ENCODE measurements around the gene MTMR3.

MTMR3 gene

DNA sequence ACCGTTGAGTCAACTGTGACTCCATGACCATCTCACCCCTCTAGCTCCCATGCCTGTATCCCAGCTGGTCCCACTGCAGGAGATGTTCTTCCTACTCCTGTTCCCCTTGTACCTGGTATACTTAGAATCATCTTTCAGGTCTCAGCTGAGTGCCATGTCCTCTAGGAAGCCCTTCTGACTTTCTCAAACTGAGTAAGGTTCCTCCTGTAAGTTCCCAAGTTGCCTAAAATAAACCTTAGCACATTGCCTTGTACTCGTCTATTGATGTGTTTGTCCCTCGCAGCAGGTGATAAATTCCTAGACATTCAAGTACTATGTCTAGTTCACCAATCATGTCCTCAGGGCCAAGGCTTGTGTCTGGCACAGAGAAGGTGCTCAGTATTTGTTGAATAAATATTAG is 26.5 kb upstream of the MTMR3 start:
- no peak for TF ChIP-seq TAF1 (IDR thresholded peaks at IDR 0.05; ENCODE audit: borderline replicate concordance, insufficient read depth, low read length)

DNA sequence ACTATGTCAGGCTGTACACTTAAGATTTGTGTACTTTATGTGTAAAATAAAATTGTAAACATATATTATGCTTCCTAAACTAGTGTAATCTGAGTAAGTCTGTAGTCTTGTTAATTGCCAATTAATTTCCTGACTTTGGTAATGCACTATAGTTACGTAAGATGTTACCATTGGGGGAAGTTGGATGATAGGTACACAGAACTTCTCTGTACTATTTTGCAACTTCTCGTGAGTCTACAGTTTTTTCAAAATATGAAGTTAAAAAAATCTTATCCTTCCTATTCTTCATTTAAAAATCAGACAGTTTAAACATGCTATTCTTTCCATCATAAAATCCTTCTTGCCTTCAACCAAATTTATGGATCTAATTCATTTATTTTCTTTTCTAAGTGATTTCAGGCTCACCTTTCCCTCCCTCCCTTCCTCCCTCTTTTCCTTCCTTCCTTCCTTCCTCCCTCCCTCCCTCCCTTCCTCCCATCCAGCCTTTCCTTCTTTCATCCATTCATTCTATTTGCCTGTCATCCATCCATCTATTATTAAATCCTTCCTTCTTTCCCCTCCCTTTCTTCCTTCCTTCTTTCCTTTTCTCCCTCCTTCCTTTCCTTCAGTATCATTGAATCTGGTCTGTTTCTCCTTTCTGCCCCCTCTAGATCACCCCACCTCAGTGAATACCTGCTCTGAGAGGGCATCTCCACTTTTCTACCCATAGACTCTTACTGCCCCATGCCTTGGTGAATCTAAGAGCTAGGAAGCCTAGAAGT is 22.8 kb upstream of the MTMR3 start:
- TF ChIP-seq FOXP2 (optimal IDR thresholded peaks at IDR 0.05; ENCODE audit: borderline replicate concordance, extremely low read depth, extremely low read length, insufficient read depth): no peak
- TF ChIP-seq TAF1 (IDR thresholded peaks at IDR 0.05; ENCODE audit: borderline replicate concordance, insufficient read depth, low read length): no peak
- TF ChIP-seq, protein P1, sequence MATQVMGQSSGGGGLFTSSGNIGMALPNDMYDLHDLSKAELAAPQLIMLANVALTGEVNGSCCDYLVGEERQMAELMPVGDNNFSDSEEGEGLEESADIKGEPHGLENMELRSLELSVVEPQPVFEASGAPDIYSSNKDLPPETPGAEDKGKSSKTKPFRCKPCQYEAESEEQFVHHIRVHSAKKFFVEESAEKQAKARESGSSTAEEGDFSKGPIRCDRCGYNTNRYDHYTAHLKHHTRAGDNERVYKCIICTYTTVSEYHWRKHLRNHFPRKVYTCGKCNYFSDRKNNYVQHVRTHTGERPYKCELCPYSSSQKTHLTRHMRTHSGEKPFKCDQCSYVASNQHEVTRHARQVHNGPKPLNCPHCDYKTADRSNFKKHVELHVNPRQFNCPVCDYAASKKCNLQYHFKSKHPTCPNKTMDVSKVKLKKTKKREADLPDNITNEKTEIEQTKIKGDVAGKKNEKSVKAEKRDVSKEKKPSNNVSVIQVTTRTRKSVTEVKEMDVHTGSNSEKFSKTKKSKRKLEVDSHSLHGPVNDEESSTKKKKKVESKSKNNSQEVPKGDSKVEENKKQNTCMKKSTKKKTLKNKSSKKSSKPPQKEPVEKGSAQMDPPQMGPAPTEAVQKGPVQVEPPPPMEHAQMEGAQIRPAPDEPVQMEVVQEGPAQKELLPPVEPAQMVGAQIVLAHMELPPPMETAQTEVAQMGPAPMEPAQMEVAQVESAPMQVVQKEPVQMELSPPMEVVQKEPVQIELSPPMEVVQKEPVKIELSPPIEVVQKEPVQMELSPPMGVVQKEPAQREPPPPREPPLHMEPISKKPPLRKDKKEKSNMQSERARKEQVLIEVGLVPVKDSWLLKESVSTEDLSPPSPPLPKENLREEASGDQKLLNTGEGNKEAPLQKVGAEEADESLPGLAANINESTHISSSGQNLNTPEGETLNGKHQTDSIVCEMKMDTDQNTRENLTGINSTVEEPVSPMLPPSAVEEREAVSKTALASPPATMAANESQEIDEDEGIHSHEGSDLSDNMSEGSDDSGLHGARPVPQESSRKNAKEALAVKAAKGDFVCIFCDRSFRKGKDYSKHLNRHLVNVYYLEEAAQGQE (IDR thresholded peaks at IDR 0.05; ENCODE audit: insufficient read depth in 1 of 2, low read depth in 2 of 2, low read length in 2 of 2): no peak
- TF ChIP-seq POLR2AphosphoS5 (IDR thresholded peaks at IDR 0.05; ENCODE audit: low read depth, low read length): no peak
- no peak for TF ChIP-seq SIN3A (IDR thresholded peaks at IDR 0.05; ENCODE audit: borderline replicate concordance, insufficient read depth, low read length)

DNA sequence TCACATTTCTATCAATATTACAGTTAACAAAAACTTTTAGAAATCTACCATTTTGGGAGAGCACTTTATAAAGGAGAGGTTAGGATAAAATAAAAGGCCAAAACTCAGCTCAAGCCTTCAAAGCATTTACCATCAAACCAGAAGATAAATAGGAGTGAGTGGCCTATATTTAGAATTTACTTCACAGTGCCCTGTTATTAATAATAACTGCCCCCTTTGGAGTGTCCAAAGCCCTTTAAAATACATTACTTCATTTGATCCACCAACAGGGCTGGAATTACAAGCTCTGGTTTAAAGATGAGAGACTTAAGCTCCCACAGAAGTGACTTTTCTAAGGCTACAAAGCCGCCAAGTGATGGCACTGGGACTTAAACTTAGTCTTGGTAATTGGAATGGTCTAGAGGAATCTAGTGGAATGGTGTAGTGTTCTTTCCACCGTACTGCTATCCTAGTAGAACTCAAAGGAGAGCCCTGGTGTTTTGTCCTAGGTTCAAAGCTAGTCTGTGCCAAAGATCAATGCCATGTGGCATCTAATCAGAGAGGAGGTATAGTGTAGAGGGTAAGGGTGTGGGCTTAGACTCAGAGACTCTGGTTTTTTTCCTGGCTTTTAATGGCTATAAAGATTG is 21.2 kb upstream of the MTMR3 start:
- TF ChIP-seq TAF1 (IDR thresholded peaks at IDR 0.05; ENCODE audit: borderline replicate concordance, insufficient read depth, low read length) (no peak), POLR2AphosphoS5 (IDR thresholded peaks at IDR 0.05; ENCODE audit: low read depth, low read length) (no peak), FOXP2 (optimal IDR thresholded peaks at IDR 0.05; ENCODE audit: borderline replicate concordance, extremely low read depth, extremely low read length, insufficient read depth) (no peak), SIN3A (IDR thresholded peaks at IDR 0.05; ENCODE audit: borderline replicate concordance, insufficient read depth, low read length) (no peak)
- TF ChIP-seq, protein P1 (IDR thresholded peaks at IDR 0.05; ENCODE audit: insufficient read depth in 1 of 2, low read depth in 2 of 2, low read length in 2 of 2): no peak

DNA sequence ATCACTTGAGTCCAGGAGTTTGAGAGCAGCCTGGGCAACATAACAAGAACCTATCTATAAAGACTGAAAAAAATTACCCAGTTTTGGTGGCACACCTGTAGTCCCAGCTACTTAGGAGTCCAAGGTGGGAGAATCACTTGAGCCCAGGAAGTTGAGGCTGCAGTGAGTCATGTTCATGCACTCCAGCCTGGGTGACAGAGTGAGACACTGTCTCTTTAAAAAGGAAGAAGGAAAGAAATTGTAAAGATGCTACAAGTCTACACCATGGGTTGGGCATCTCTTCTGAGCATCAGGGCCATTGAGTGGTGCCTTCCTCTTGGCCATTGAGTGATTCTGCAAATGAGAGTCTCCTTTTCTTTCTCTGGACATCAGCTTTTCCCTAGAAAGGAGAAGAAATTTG is 15.7 kb upstream of the MTMR3 start:
- TF ChIP-seq TAF1 (IDR thresholded peaks at IDR 0.05; ENCODE audit: borderline replicate concordance, insufficient read depth, low read length) (no peak), POLR2AphosphoS5 (IDR thresholded peaks at IDR 0.05; ENCODE audit: low read depth, low read length) (no peak), FOXP2 (optimal IDR thresholded peaks at IDR 0.05; ENCODE audit: borderline replicate concordance, extremely low read depth, extremely low read length, insufficient read depth) (no peak)

DNA sequence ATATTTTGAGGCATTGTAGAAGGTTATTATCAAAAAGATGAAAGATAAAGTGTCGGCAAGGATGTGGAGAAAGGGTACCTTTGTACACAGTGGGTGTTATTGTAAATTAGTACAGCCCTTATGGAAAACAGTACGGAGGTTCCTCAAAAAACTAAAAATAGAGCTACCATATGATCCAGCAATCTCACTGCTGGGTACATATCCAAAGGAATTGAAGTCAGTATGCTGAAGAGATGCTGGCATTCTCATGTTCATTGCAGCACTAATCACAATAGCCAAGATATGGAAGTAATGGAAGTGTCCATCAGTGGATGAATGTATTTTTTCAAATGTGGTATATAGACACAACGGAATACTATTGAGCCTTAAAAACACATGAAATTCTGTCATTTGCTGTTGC is 15.1 kb upstream of the MTMR3 start:
- no peak for TF ChIP-seq POLR2AphosphoS5 (IDR thresholded peaks at IDR 0.05; ENCODE audit: low read depth, low read length)
- TF ChIP-seq, protein P1 (IDR thresholded peaks at IDR 0.05; ENCODE audit: insufficient read depth in 1 of 2, low read depth in 2 of 2, low read length in 2 of 2): no peak
- TF ChIP-seq TAF1 (IDR thresholded peaks at IDR 0.05; ENCODE audit: borderline replicate concordance, insufficient read depth, low read length): no peak
- no peak for TF ChIP-seq FOXP2 (optimal IDR thresholded peaks at IDR 0.05; ENCODE audit: borderline replicate concordance, extremely low read depth, extremely low read length, insufficient read depth)
- TF ChIP-seq SIN3A (IDR thresholded peaks at IDR 0.05; ENCODE audit: borderline replicate concordance, insufficient read depth, low read length): no peak

DNA sequence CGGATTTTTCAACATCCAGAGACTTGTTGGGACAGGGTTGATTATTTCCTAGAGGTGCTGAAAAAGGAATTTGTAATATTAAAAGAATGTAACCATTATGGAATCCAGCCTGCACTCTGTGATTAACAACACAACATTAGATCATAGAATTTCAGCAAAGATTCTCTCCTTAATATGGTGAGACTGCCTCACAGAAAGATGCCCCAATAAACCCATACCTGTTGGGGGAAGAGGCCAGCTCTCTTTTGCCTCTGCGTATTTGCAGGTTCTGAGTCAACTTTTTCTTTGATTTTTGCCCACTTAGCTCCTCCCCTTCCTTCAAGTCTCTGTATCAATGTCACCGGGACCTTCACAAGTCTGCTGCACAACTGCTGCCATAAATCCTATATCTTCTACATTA is 12.4 kb upstream of the MTMR3 start:
- no peak for TF ChIP-seq TAF1 (IDR thresholded peaks at IDR 0.05; ENCODE audit: borderline replicate concordance, insufficient read depth, low read length)
- TF ChIP-seq FOXP2 (optimal IDR thresholded peaks at IDR 0.05; ENCODE audit: borderline replicate concordance, extremely low read depth, extremely low read length, insufficient read depth): no peak
- TF ChIP-seq, protein P1 (IDR thresholded peaks at IDR 0.05; ENCODE audit: insufficient read depth in 1 of 2, low read depth in 2 of 2, low read length in 2 of 2): no peak
- no peak for TF ChIP-seq POLR2AphosphoS5 (IDR thresholded peaks at IDR 0.05; ENCODE audit: low read depth, low read length)
- TF ChIP-seq SIN3A (IDR thresholded peaks at IDR 0.05; ENCODE audit: borderline replicate concordance, insufficient read depth, low read length): no peak

Measured in PFSK-1 (cell line).